Hematopoietic multipotent progenitor cell treated with erythropoietin and hydrocortisone succinate and interleukin-3 and kit ligand, for 15 days (in vitro differentiated cells): Measurements from ENCODE around the gene DMBT1.
"Not testable (repeated sequence)": the region's sequence is repeated elsewhere in the genome, so short reads cannot be mapped to it uniquely, and the experiment has no call there.

Experiments
- DNase-seq: peaks from one replicate; pipeline ENCODE4 v3.0.0-alpha.2; 2015; ENCODE audit warnings: low spot score

Gene DMBT1

GRCh38 chr10:122577311-122577885 is 16.8 kb downstream of the DMBT1 start:
- no peak for DNase-seq

- DNase-seq = not testable (repeated sequence)
Observed at GRCh38 chr10:122586070-122586469, 25.5 kb downstream of the DMBT1 start.

GRCh38 chr10:122587098-122587760 is 26.7 kb downstream of the DMBT1 start:
- no peak for DNase-seq

- no peak for DNase-seq
Observed at GRCh38 chr10:122588381-122588780, 27.8 kb downstream of the DMBT1 start.

GRCh38 chr10:122590153-122590552 is 29.6 kb downstream of the DMBT1 start:
- no peak for DNase-seq

GRCh38 chr10:122591736-122592135 is 31.2 kb downstream of the DMBT1 start:
- DNase-seq = no peak

GRCh38 chr10:122592161-122592560 is 31.6 kb downstream of the DMBT1 start:
- no peak for DNase-seq

GRCh38 chr10:122617476-122618270 is 57.1 kb downstream of the DMBT1 start:
- no peak for DNase-seq

- DNase-seq = no peak
Observed at GRCh38 chr10:122618461-122619165, 58.1 kb downstream of the DMBT1 start.

GRCh38 chr10:122620961-122621360 is 60.4 kb downstream of the DMBT1 start:
- DNase-seq = not testable (repeated sequence)

- no peak for DNase-seq
Observed at GRCh38 chr10:122624546-122624945, 64.0 kb downstream of the DMBT1 start.

GRCh38 chr10:122630526-122630925 is 70.0 kb downstream of the DMBT1 start:
- no peak for DNase-seq

GRCh38 chr10:122632031-122632430 is 71.5 kb downstream of the DMBT1 start:
- no peak for DNase-seq

GRCh38 chr10:122632576-122632975 is 72.0 kb downstream of the DMBT1 start:
- DNase-seq = no peak

- DNase-seq = no peak
Observed at GRCh38 chr10:122636953-122637352, 76.4 kb downstream of the DMBT1 start.

- no peak for DNase-seq
Observed at GRCh38 chr10:122637376-122637775, 76.8 kb downstream of the DMBT1 start.

GRCh38 chr10:122638106-122638505 is 77.6 kb downstream of the DMBT1 start:
- DNase-seq = no peak

- no peak for DNase-seq
Observed at GRCh38 chr10:122639801-122640200, 79.2 kb downstream of the DMBT1 start.

GRCh38 chr10:122640921-122641320 is 80.4 kb downstream of the DMBT1 start:
- DNase-seq = no peak

GRCh38 chr10:122642726-122643605 is 82.4 kb downstream of the DMBT1 start:
- DNase-seq = no peak

GRCh38 chr10:122643931-122644534 is 83.5 kb downstream of the DMBT1 start:
- DNase-seq = no peak
